GM12872 (cell line): ENCODE measurements around the gene GALK1.

Experiments
- TF ChIP-seq, protein P1 (sequence below): IDR thresholded peaks from 3 replicates; pipeline ENCODE4 v1.5.1; 2011; ENCODE audit warnings: low read depth, mild to moderate bottlenecking, low read length, moderate library complexity; ENCODE audit not compliant: insufficient read depth

The GALK1 gene

DNA sequence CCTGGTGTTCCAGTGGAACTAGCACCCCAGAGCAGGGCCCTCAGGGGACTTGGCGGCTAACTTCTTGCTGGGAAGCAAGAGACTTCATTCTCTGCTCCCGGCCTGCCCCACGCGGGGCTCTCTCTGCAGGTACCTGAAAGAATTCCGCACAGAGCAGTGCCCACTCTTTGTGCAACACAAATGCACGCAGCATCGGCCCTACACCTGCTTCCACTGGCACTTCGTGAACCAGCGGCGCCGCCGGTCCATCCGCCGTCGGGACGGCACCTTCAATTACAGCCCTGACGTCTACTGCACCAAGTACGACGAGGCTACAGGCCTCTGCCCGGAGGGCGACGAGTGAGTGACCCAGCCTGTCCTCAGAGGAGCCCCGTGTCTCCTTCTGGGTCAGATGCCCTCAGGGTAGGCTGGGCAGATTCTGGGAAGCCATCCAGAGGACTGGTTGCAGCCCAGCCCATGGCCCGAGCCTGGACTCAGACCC is 44.7 kb upstream of the GALK1 start:
- TF ChIP-seq, protein P1, sequence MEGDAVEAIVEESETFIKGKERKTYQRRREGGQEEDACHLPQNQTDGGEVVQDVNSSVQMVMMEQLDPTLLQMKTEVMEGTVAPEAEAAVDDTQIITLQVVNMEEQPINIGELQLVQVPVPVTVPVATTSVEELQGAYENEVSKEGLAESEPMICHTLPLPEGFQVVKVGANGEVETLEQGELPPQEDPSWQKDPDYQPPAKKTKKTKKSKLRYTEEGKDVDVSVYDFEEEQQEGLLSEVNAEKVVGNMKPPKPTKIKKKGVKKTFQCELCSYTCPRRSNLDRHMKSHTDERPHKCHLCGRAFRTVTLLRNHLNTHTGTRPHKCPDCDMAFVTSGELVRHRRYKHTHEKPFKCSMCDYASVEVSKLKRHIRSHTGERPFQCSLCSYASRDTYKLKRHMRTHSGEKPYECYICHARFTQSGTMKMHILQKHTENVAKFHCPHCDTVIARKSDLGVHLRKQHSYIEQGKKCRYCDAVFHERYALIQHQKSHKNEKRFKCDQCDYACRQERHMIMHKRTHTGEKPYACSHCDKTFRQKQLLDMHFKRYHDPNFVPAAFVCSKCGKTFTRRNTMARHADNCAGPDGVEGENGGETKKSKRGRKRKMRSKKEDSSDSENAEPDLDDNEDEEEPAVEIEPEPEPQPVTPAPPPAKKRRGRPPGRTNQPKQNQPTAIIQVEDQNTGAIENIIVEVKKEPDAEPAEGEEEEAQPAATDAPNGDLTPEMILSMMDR = no peak

DNA sequence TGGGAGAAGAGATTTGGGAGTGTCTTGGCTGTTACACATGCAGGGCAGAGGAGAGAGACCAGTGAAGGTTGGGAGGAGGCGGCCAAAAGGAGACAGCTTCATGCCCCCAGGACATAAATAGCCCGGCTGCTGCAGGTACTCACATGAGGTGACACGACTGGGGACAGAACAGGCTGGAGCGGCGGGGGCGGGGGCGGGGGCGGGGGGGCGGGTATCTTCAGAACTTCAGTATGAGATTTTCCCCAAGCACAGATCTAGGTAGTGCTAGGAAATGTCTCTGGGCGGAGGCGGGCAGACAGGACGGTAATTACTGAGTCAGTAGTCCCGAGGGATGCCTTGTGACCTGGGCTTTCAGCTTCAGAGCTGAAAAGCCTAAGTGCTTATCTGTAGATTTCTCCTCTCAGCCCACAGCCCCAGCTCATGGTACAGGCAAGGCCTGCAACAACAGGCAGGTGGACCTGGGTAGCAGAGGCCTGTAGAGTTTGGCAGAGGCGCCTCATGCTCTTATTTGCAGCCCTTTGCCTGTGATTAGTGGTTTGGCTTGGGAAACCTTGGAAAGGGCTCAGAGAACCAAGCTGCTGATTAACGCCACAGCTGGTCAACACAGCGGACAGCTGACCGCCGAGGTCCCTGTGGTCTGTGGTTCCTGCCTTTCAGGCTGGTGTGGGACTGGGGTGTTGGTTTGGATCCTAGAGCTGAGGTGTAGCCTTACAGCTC is 44.1 kb upstream of the GALK1 start:
- TF ChIP-seq, protein P1 = no peak

DNA sequence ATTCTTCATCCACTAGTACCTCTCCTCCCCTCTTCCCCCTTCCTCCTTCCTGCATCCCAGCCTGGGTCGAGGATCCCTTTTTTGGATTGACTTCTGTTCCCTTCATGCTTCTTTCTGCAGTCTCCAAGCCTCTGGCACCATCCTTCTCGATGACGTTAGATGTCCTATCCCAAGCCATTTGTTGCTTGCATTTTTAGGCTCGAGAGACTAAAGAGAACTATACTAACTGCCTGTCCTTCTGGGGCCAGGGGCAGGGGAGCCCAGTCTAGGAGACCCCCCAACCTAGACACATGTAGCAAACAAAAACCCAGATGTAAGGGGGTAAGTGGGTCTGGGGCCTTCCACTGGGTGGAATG is 43.5 kb upstream of the GALK1 start:
- TF ChIP-seq, protein P1 = no peak

DNA sequence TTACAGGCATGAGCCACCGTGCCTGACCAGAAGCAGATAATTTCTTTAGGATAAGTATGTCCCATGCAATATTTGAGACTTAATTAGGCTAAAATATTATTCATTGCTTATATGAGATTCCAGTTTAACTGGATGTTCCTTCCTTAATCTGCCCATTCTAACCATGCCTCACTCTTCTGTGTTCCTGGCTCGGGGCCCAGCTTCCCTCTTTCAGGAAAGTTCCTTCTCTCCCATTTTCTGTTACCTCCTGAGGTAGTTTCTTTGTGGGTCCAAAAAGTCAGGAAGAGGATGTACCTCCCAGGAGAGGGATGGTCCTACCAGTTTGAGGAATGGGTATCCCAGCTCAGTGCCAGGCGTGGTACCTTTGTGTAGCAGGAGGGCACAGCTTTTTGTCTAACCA is 42.9 kb upstream of the GALK1 start:
- TF ChIP-seq, protein P1 = no peak

DNA sequence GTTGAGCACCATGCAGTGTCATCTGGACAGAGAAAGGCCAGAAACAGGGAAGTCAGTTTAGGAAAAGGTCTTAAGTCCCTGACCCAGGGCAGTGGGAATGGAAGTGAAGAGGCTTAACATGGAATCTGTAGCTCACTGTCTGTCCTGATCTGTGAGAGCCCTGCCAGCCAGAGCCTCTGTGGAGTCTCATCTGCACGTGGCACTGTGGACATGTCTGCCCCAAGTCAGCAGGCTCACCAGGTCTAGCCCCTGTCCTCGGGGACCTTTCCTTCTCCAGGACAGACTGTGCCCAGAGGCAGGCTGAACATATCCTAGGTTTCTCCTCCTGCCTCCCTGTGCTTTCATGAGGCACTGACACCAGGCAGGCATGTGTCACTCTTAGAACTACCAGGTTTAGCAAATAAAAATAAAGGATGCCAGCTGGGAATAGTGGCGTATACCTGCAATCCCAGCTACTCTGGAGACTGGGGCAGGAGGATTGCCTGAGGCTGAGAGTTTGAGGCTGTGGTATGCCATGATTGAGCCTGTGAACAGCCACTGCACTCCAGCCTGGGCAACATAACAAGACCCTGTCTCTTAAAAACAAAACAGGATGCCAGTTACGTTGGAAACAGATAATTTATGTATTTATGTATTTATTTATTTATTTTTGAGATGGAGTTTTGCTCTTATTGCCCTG is 42.0 kb upstream of the GALK1 start:
- TF ChIP-seq, protein P1 = no peak

DNA sequence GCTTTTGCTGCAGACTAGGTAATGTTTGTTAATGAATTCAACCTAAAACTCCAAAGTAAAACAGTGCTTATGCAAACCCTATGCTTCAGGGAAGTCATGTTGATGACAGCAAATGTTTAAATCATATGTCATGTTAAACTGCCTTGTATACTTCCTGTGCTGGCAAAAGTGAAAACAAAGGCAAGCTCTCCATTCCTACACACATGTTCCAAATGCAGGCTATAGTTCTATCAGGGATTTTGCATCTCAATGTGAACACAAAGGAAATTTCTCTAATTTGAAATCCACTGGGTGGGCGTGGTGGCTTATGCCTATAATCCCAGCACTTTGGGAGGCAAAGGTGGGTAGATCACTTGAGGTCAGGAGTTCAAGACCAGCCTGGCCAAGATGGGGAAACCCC is 38.9 kb upstream of the GALK1 start:
- TF ChIP-seq, protein P1 = no peak

DNA sequence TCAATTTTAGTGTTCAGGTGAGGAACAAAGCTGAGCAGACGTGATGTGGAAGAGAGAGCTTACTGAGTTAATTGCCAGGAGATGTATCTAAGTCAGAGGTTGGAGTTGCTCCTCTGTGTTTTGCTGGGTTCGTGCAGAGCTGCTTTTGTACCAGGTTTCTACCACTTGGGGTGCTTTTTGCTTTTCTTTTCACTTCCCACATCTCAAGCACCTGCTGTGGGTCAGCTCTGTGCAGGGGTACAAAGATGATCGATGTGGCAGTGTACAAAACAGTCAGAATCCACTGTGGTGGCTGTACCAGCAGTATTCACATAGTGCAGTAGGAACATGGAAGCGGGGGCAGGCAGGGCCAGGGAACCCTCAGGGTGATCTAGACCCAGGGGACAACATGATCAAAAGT is 34.4 kb upstream of the GALK1 start:
- TF ChIP-seq, protein P1 = peak; percentile 27; the same call in 2 of the 3 replicates
